ENCODE data around the gene PARP11. TPM values are rescaled to one million over a fixed set of nuclear protein-coding genes. Genes with fewer than 3 reads are reported as not detected.
A peak's percentile ranks its signal among the peaks of the same experiment; 100 is the strongest.
"Not testable (repeated sequence)": the region's sequence is repeated elsewhere in the genome, so short reads cannot be mapped to it uniquely, and the experiment has no call there.

Gene PARP11
- total RNA-seq, 1 donor from 2014 or later = 27.2 TPM

GRCh38 chr12:3863756-3864155 lies 9.4 kb downstream of the PARP11 start:
- TF ChIP-seq, protein P1, sequence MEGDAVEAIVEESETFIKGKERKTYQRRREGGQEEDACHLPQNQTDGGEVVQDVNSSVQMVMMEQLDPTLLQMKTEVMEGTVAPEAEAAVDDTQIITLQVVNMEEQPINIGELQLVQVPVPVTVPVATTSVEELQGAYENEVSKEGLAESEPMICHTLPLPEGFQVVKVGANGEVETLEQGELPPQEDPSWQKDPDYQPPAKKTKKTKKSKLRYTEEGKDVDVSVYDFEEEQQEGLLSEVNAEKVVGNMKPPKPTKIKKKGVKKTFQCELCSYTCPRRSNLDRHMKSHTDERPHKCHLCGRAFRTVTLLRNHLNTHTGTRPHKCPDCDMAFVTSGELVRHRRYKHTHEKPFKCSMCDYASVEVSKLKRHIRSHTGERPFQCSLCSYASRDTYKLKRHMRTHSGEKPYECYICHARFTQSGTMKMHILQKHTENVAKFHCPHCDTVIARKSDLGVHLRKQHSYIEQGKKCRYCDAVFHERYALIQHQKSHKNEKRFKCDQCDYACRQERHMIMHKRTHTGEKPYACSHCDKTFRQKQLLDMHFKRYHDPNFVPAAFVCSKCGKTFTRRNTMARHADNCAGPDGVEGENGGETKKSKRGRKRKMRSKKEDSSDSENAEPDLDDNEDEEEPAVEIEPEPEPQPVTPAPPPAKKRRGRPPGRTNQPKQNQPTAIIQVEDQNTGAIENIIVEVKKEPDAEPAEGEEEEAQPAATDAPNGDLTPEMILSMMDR (IDR thresholded peaks at IDR 0.05) = no peak
- H3K4me3 Mint-ChIP-seq = no peak overlapping the region
- no peak for DNase-seq
- POLR2A ChIA-PET = no interaction called here
- no peak overlapping the region for H3K27ac Mint-ChIP-seq
- H3K27me3 Mint-ChIP-seq = no peaks in the 10 kb centered on the region
- intact Hi-C loops (cut with micrococcal nuclease) = no loop called here
- ATAC-seq (ENCODE audit: low read depth) = no peak
- peaks cover 6% of the 10 kb centered on the region for H3K4me1 Mint-ChIP-seq
- H3K36me3 Mint-ChIP-seq (ENCODE audit: low read depth) = peaks cover 46% of the 10 kb centered on the region
- CTCF ChIA-PET = interaction anchor here (1.8 kb wide), 1 partner anchor 413 kb away, joined by 4 read pairs; no protein-coding TSS in a partner anchor
- peaks cover 13% of the 10 kb centered on the region for H3K9me3 Mint-ChIP-seq

- Mint-ChIP-seq H3K4me1 (peaks cover 33% of the 10 kb centered on the region), H3K27ac (no peak overlapping the region), H3K36me3 (ENCODE audit: low read depth) (peaks cover 30% of the 10 kb centered on the region), H3K27me3 (no peaks in the 10 kb centered on the region), H3K4me3 (no peak overlapping the region), H3K9me3 (peaks cover 7% of the 10 kb centered on the region)
- ChIA-PET POLR2A (no interaction called here), CTCF (no interaction called here)
- TF ChIP-seq, protein P1 (IDR thresholded peaks at IDR 0.05) = no peak
- intact Hi-C loops (cut with micrococcal nuclease) = no loop called here
- ATAC-seq (ENCODE audit: low read depth) (no peak), DNase-seq (no peak)
Observed at GRCh38 chr12:3842517-3842916, 30.7 kb downstream of the PARP11 start.

- H3K36me3 Mint-ChIP-seq (ENCODE audit: low read depth) = peaks cover 24% of the 10 kb centered on the region
- DNase-seq = no peak
- peaks cover under 1% of the 10 kb centered on the region for H3K9me3 Mint-ChIP-seq
- H3K27ac Mint-ChIP-seq = no peak overlapping the region
- intact Hi-C loops (cut with micrococcal nuclease) = no loop called here
- no peak overlapping the region for H3K4me3 Mint-ChIP-seq
- no peak for ATAC-seq (ENCODE audit: low read depth)
- POLR2A ChIA-PET = no interaction called here
- TF ChIP-seq, protein P1 (IDR thresholded peaks at IDR 0.05) = no peak
- CTCF ChIA-PET = no interaction called here
- H3K27me3 Mint-ChIP-seq = no peaks in the 10 kb centered on the region
- H3K4me1 Mint-ChIP-seq = peaks cover 40% of the 10 kb centered on the region
Observed at GRCh38 chr12:3841783-3842182, 31.4 kb downstream of the PARP11 start.

DNA sequence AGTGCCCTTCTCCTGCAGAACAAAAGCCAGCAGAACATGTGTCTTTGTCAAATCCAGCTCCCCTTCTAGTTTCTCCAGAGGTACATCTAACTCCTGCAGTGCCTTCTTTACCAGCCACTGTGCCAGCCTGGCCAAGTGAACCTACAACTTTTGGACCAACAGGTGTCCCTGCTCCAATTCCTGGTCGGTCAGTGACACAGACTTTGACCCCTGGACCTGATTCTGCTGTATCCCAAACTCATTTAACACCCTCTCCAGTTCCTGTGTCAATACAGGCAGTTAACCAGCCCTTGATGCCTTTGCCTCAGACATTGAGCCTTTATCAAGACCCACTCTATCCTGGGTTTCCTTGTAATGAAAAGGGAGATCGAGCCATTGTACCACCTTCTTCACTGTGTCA lies 32.4 kb downstream of the PARP11 start:
- peaks cover 23% of the 10 kb centered on the region for H3K36me3 Mint-ChIP-seq (ENCODE audit: low read depth)
- H3K27ac Mint-ChIP-seq; intact Hi-C loops (cut with micrococcal nuclease); DNase-seq; H3K27me3 Mint-ChIP-seq; H3K4me3 Mint-ChIP-seq; H3K9me3 Mint-ChIP-seq; CTCF ChIA-PET; POLR2A ChIA-PET; ATAC-seq (ENCODE audit: low read depth): not testable (repeated sequence)
- H3K4me1 Mint-ChIP-seq = peaks cover 47% of the 10 kb centered on the region

GRCh38 chr12:3839745-3840144 lies 33.5 kb downstream of the PARP11 start:
- intact Hi-C loops (cut with micrococcal nuclease); CTCF ChIA-PET; H3K9me3 Mint-ChIP-seq; DNase-seq; POLR2A ChIA-PET; ATAC-seq (ENCODE audit: low read depth); H3K27me3 Mint-ChIP-seq: not testable (repeated sequence)
- Mint-ChIP-seq H3K27ac (peak overlapping the region; percentile 11), H3K4me1 (peaks cover 55% of the 10 kb centered on the region), H3K4me3 (peak overlapping the region; percentile 59), H3K36me3 (ENCODE audit: low read depth) (peaks cover 20% of the 10 kb centered on the region)

- DNase-seq = peak; percentile 41
- H3K27me3 Mint-ChIP-seq, CTCF ChIA-PET, POLR2A ChIA-PET, H3K9me3 Mint-ChIP-seq: not testable (repeated sequence)
- peak overlapping the region; percentile 88 for H3K27ac Mint-ChIP-seq
- H3K4me1 Mint-ChIP-seq = peaks cover 48% of the 10 kb centered on the region
- ATAC-seq (ENCODE audit: low read depth) = peak; percentile 78
- H3K4me3 Mint-ChIP-seq = peak overlapping the region; percentile 83
- H3K36me3 Mint-ChIP-seq (ENCODE audit: low read depth) = peaks cover 18% of the 10 kb centered on the region
- intact Hi-C loops (cut with micrococcal nuclease) = loop anchor here (1.0 kb wide), 1 partner anchor 34 kb away; the partner anchor contains the start of gene PARP11
Observed at GRCh38 chr12:3838701-3839548, 34.3 kb downstream of the PARP11 start.
